Measurements from ENCODE around the gene CCDC191. TPM values are rescaled to one million over a fixed set of nuclear protein-coding genes. Genes with fewer than 3 reads are reported as not detected.

The CCDC191 gene
- polyA plus RNA-seq, 1 experiment: 2.3 TPM

- TF ChIP-seq CTCF (IDR thresholded peaks at IDR 0.05; ENCODE audit: low read depth, low read length): no peak
- no peak for DNase-seq (ENCODE audit: low read depth, low spot score)
- H3K27me3 ChIP-seq (ENCODE audit: control insufficient read depth, insufficient read depth, low read length): no peaks in the 10 kb centered on the region
- no peak overlapping the region for H3K27ac ChIP-seq (ENCODE audit: low read depth, low read length)
- H3K4me3 ChIP-seq (ENCODE audit: low read depth, low read length): no peak overlapping the region
- no peaks in the 10 kb centered on the region for H3K9me3 ChIP-seq (ENCODE audit: control insufficient read depth, insufficient read depth, low read length)
- ChIA-PET CTCF (no interaction called here), POLR2A (no interaction called here)
Observed at GRCh38 chr3:114026331-114026730, 30.0 kb downstream of the CCDC191 start.

GRCh38 chr3:114025451-114025850, 30.9 kb downstream of the CCDC191 start:
- no peak overlapping the region for H3K27ac ChIP-seq (ENCODE audit: low read depth, low read length)
- TF ChIP-seq CTCF (IDR thresholded peaks at IDR 0.05; ENCODE audit: low read depth, low read length): no peak
- ChIA-PET CTCF (no interaction called here), POLR2A (no interaction called here)
- H3K27me3 ChIP-seq (ENCODE audit: control insufficient read depth, insufficient read depth, low read length): no peaks in the 10 kb centered on the region
- H3K4me3 ChIP-seq (ENCODE audit: low read depth, low read length): no peak overlapping the region
- no peaks in the 10 kb centered on the region for H3K9me3 ChIP-seq (ENCODE audit: control insufficient read depth, insufficient read depth, low read length)
- no peak for DNase-seq (ENCODE audit: low read depth, low spot score)

- Histone ChIP-seq H3K4me3 (ENCODE audit: low read depth, low read length) (no peak overlapping the region), H3K27me3 (ENCODE audit: control insufficient read depth, insufficient read depth, low read length) (no peaks in the 10 kb centered on the region), H3K9me3 (ENCODE audit: control insufficient read depth, insufficient read depth, low read length) (no peaks in the 10 kb centered on the region), H3K27ac (ENCODE audit: low read depth, low read length) (no peak overlapping the region)
- TF ChIP-seq CTCF (IDR thresholded peaks at IDR 0.05; ENCODE audit: low read depth, low read length): no peak
- ChIA-PET POLR2A (no interaction called here), CTCF (no interaction called here)
- DNase-seq (ENCODE audit: low read depth, low spot score): no peak
Observed at GRCh38 chr3:114022145-114022802, 34.1 kb downstream of the CCDC191 start.

GRCh38 chr3:114020907-114021306, 35.4 kb downstream of the CCDC191 start:
- H3K27ac ChIP-seq (ENCODE audit: low read depth, low read length): no peak overlapping the region
- no peaks in the 10 kb centered on the region for H3K27me3 ChIP-seq (ENCODE audit: control insufficient read depth, insufficient read depth, low read length)
- CTCF ChIA-PET: interaction anchor here (0.7 kb wide), 1 partner anchor 13 kb away, joined by 3 read pairs; no protein-coding TSS in a partner anchor
- no peaks in the 10 kb centered on the region for H3K9me3 ChIP-seq (ENCODE audit: control insufficient read depth, insufficient read depth, low read length)
- POLR2A ChIA-PET: no interaction called here
- no peak for TF ChIP-seq CTCF (IDR thresholded peaks at IDR 0.05; ENCODE audit: low read depth, low read length)
- DNase-seq (ENCODE audit: low read depth, low spot score): no peak
- no peak overlapping the region for H3K4me3 ChIP-seq (ENCODE audit: low read depth, low read length)

- POLR2A ChIA-PET: no interaction called here
Observed at GRCh38 chr3:114019486-114019885, 36.8 kb downstream of the CCDC191 start.

More at GRCh38 chr3:114019486-114019885, 36.8 kb downstream of the CCDC191 start:
- TF ChIP-seq CTCF (IDR thresholded peaks at IDR 0.05; ENCODE audit: low read depth, low read length): no peak
- H3K27ac ChIP-seq (ENCODE audit: low read depth, low read length): no peak overlapping the region
- no peaks in the 10 kb centered on the region for H3K27me3 ChIP-seq (ENCODE audit: control insufficient read depth, insufficient read depth, low read length)
- H3K4me3 ChIP-seq (ENCODE audit: low read depth, low read length): no peak overlapping the region
- DNase-seq (ENCODE audit: low read depth, low spot score): no peak
- no peaks in the 10 kb centered on the region for H3K9me3 ChIP-seq (ENCODE audit: control insufficient read depth, insufficient read depth, low read length)
- CTCF ChIA-PET: interaction anchor here (0.6 kb wide), 1 partner anchor 9 kb away, joined by 5 read pairs; no protein-coding TSS in a partner anchor

All from AG04450 (cell line).